VCaP (cell line): ENCODE data around the gene SETD3.

Source experiments
- H3K27ac ChIP-seq: fragments of 450-650 bp; 2 replicates; pipeline ENCODE4 v1.5.1; 2017
- TF ChIP-seq, protein P1 (sequence below): fragments of 450-650 bp; conservative IDR thresholded peaks from 2 replicates; pipeline ENCODE4 v1.5.1; 2017; ENCODE audit warnings: mild to moderate bottlenecking, moderate library complexity

Gene SETD3

DNA sequence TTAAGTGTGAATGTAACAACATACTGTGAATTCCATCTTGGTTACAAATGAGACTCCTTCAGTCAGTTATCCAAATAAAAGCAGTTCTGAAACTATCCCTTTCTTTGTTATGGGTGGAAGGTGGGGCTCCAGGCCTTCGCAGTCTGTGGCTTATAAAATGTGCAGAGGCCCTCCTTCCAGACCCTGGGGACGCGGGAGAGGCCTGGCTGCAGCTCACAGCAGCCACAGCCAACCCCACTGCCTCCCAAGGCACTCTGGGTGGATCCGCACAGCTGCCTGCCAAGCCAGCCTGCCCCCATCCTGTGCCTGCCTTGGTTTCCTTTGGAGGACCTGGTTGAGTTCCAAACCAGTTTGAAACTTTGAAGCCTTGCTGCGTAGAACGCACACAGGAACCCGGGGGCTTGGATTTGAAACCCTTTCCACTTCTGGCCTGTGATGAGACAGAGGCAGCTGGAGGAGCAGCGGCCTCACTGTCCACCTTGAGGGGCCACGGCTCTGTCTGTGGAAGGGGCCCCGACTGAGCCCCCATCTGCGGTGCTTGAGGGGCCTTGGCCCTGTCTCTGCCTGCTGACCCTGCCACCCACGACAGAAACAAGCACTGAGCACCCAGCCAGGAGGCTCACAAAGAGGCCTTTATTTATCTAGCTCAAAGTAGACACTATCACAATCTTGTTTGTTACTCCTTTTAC lies 30.9 kb upstream of the SETD3 start:
- no peak overlapping the region for H3K27ac ChIP-seq
- TF ChIP-seq, protein P1, sequence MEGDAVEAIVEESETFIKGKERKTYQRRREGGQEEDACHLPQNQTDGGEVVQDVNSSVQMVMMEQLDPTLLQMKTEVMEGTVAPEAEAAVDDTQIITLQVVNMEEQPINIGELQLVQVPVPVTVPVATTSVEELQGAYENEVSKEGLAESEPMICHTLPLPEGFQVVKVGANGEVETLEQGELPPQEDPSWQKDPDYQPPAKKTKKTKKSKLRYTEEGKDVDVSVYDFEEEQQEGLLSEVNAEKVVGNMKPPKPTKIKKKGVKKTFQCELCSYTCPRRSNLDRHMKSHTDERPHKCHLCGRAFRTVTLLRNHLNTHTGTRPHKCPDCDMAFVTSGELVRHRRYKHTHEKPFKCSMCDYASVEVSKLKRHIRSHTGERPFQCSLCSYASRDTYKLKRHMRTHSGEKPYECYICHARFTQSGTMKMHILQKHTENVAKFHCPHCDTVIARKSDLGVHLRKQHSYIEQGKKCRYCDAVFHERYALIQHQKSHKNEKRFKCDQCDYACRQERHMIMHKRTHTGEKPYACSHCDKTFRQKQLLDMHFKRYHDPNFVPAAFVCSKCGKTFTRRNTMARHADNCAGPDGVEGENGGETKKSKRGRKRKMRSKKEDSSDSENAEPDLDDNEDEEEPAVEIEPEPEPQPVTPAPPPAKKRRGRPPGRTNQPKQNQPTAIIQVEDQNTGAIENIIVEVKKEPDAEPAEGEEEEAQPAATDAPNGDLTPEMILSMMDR = no peak

DNA sequence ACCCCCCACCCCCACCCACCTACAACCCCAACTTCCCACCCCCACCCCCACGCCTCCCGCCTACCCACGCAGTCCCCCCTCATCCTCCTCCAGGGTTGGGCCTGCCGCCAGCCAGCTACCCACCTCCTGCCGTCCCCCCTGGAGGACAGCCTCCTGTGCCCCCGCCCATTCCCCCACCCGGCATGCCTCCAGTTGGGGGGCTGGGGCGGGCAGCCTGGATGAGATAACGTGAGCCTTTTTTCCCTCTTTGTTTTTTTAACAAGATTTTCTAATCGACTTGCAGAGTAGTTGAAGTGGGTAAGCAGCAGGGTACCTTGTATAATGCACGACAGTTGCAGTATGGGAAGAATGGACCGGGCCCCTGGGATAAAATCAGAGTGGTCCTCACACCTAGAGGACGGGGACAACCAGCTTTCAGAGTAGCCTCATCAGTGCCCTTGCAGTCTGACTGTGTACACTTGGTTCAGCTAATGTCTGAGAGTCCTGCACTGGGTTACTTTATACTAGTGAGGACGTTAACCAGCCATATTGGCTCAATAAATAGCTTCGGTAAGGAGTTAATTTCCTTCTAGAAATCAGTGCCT lies 30.0 kb upstream of the SETD3 start:
- TF ChIP-seq, protein P1 = no peak
- H3K27ac ChIP-seq = no peak overlapping the region

DNA sequence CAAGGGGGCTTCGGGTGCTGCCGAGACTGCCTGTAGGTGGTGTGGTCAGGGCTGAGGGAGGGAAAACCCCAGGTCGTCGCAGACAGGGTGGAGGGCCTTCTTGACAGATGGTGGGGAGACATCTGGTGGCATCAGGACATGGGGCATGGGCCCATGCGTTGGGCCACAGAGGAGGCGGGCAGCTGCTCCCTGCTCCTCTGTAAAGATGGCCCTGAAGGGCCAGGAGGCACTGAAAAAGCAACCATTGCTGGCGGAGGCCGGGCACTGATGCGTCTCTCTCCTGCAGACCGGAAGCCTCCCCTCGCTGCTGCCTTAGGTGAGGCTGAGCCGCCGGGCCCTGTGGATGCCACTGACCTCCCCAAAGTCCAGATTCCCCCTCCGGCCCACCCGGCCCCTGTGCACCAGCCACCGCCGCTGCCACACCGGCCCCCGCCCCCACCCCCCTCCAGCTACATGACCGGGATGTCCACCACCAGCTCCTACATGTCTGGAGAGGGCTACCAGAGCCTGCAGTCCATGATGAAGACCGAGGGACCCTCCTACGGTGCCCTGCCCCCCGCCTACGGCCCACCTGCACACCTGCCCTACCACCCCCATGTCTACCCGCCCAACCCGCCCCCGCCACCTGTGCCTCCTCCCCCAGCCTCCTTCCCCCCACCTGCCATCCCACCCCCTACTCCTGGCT lies 29.4 kb upstream of the SETD3 start:
- H3K27ac ChIP-seq = no peak overlapping the region
- TF ChIP-seq, protein P1 = no peak

DNA sequence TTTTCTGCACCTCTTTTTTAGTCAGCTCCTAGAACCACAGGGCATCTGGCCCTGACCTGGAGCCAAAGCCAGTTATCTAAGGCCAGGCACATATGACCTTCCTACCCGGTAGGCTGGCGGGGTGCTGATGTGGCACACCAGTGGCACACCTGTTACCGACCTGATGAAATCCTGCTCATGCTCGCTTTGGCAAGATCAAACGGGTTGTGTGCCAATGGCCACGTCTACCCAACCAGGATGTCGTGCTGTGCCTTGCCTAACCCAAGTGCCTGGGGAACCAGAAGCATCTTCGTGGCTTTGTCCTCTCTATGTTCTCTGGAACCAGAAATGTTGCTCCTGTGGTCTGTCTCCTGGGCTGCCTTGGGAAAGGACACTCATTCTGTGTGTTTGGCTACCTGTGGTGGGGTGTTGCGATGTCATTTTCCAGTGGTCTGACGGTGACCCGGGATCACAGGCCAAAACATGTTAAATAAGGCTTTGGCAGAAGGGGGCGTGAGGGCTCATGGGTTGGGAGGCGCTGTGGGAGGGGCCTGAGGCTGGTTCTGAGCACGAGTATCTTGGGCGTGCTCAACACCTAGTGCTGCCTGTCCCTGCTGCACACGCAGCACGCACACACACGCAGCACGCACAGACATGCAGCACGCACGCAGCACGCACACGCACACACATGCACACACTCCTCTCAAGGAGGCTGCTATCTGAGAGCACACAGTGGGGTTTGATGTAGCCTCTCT lies 28.4 kb upstream of the SETD3 start:
- TF ChIP-seq, protein P1 = no peak
- H3K27ac ChIP-seq = no peak overlapping the region

DNA sequence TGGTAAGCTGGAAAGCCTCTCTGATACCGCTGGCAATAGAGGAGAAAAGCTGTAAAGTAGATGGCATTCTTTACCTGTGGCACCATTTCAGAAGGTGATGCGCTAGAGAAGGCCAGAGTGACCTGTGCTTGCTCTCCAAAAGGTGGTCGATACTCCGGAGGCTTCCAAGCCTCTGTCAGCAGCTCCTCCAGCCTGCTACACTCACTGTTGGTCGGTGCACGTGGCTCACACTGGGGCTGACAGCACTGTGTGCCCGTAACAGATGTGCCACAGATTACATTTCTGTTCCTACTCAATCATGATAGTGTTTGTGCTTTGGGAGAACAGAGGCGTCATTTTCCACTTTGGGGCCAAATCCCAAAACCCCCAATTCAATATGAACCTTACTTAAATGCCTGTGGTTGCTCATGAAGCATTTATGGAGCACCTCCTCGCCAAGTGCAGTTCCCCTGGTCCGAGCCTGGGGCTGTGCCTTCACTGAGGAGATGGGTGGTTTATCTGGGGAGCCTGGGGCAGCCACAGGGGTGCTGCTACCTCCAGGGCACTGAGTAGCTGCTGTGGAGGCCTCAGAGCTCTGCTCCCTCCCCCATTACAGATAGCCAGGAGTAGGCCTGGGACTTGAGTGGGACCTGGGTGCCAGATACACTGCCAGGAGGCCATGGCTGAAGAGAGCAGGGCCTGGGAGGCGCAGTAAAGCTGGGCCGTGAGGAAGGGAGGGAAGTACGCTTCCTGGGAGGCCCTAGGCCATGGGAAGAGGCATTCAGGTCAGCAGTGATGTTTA lies 27.4 kb upstream of the SETD3 start:
- TF ChIP-seq, protein P1 = no peak
- no peak overlapping the region for H3K27ac ChIP-seq

DNA sequence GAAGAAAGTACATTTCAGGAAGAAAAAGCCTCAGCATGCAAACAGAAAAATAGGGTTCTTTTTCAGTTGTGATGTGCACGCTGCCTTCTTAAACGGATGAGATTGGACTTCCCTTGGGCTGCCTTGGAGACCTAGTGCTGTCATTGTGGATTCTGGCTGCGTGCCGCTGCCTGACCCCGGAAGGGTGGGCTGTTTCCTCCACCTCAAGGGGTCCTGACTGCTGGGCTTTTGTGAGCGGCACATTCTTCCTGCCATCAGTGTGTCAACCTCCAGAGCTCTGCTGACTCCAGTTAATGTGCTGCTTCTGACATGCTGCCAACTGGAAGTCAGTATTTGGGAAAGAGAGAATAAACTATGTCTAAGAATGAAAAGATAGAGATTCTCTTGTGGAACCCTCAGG lies 25.6 kb upstream of the SETD3 start:
- H3K27ac ChIP-seq = no peak overlapping the region
- TF ChIP-seq, protein P1 = no peak

DNA sequence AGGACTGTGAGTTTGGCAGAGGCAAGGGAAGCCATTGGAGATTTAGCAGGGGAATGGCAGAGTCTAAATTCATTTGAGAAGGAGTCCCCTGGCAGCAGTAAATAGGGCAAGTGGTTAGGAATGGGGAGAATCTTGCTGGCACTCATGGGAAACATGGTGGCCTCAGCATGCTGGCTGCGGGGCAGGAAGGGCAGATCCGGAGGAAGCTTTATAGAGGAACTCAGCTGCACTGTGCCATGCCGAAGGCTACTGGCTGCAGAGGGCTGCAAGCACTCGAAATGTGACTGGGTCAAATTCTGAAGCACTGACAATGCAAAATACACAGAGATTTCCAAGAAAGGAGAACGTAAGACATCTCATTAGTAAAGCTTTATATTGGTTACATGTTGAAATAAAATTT lies 24.4 kb upstream of the SETD3 start:
- TF ChIP-seq, protein P1 = no peak
- H3K27ac ChIP-seq = no peak overlapping the region
